SJSA1 (cell line): Measurements from ENCODE around the gene SPACA5. TPM values are rescaled to one million over a fixed set of nuclear protein-coding genes. Genes with fewer than 3 reads are reported as not detected.
"Not testable (repeated sequence)": the region's sequence is repeated elsewhere in the genome, so short reads cannot be mapped to it uniquely, and the experiment has no call there.

Source experiments
- DNase-seq, 2 experiments: peaks; one replicate each; pipeline ENCODE4 v3.0.0-alpha.2; 2015 to 2020; ENCODE audit warnings: low spot score in 2 of 2, low read depth in 1 of 2
- H3K27ac ChIP-seq: fragments of 250-450 bp; sonication (Bioruptor Pico); 2 replicates; pipeline ENCODE4 v1.5.1; 2020; ENCODE audit warnings: mild to moderate bottlenecking, moderate library complexity
- H3K27me3 ChIP-seq: fragments of 250-450 bp; sonication (Bioruptor Pico); replicated peaks from 2 replicates; pipeline ENCODE4 v1.5.1; 2020; ENCODE audit warnings: mild to moderate bottlenecking, moderate library complexity
- H3K36me3 ChIP-seq: fragments of 250-450 bp; sonication (Bioruptor Pico); 2 replicates; pipeline ENCODE4 v1.5.1; 2020; ENCODE audit warnings: mild to moderate bottlenecking
- H3K4me1 ChIP-seq: fragments of 250-450 bp; sonication (Bioruptor Pico); replicated peaks from 2 replicates; pipeline ENCODE4 v1.6.1; 2021; ENCODE audit warnings: mild to moderate bottlenecking
- H3K4me3 ChIP-seq: fragments of 250-450 bp; sonication (Bioruptor Pico); 2 replicates; pipeline ENCODE4 v1.5.1; 2020; ENCODE audit warnings: mild to moderate bottlenecking
- H3K9me3 ChIP-seq: fragments of 250-450 bp; sonication (Bioruptor Pico); replicated peaks from 2 replicates; pipeline ENCODE4 v1.5.1; 2020; ENCODE audit warnings: mild to moderate bottlenecking
- total RNA-seq: library from RNA; depleted of rRNA; stranded (reverse); fragments of >200 nt; shearing (Covaris generic); gene quantifications from 2 replicates; pipeline ENCODE4 v1.2.3, GENCODE V29; 2014; rRNA removed

The SPACA5 gene
- total RNA-seq, 1 experiment from 2014 or later = not detected

DNA sequence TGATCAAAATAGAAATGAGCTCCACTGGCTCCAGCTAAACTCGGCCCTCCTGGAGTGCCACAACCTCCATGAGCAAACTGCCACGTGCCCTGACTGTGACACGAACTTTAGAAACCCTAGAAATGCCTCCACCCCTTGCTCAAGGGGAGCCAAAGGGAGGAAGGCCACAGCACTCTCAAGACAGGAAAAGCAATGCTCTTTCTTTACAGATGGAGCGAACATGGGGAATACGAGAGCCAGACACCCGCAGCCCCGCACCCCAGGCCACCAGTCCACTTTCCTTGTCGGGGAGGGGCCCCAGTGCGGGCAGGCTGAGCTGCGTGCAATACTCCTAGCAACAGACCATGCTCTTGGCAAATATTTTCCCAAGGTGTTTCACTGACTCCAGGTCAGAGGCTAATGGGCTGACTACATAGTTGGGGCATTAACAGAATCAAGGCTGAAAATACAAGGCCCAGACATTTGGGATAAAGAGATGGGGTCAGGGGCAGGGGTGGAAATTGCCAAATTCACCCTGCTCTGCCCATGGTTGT lies 23.9 kb downstream of the SPACA5 start:
- H3K9me3 ChIP-seq, H3K27me3 ChIP-seq, DNase-seq, H3K4me3 ChIP-seq, H3K27ac ChIP-seq, H3K4me1 ChIP-seq, H3K36me3 ChIP-seq: not testable (repeated sequence)

- no peak for DNase-seq
- Histone ChIP-seq H3K36me3 (no peaks in the 10 kb centered on the region), H3K4me1 (no peaks in the 10 kb centered on the region), H3K27me3 (no peaks in the 10 kb centered on the region), H3K4me3 (no peak overlapping the region), H3K9me3 (no peaks in the 10 kb centered on the region), H3K27ac (no peak overlapping the region)
Measured at GRCh38 chrX:48035891-48036290, 29.1 kb downstream of the SPACA5 start.

DNA sequence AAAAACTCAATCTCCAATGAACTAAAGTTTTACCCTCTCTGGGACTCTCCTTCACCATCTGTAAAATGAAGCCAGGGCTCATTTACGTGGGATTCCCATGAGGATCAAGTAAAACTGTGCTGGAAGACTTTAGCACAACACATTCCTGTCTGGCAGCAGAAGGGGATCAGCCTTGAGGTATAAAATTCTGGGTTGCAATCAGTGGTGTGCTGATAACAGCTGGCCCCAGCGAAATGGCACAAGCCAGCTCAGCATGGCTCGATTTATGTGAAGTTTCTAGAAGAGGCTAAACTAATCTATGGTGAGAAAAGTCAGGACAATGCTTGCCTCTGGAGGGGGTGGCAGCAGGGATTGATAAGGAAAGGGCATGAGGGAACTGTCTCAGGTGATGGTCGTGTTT lies 36.3 kb downstream of the SPACA5 start:
- no peaks in the 10 kb centered on the region for H3K36me3 ChIP-seq
- H3K4me3 ChIP-seq = no peak overlapping the region
- H3K27me3 ChIP-seq = no peaks in the 10 kb centered on the region
- no peak overlapping the region for H3K27ac ChIP-seq
- DNase-seq = no peak
- no peaks in the 10 kb centered on the region for H3K9me3 ChIP-seq
- H3K4me1 ChIP-seq = no peaks in the 10 kb centered on the region

DNA sequence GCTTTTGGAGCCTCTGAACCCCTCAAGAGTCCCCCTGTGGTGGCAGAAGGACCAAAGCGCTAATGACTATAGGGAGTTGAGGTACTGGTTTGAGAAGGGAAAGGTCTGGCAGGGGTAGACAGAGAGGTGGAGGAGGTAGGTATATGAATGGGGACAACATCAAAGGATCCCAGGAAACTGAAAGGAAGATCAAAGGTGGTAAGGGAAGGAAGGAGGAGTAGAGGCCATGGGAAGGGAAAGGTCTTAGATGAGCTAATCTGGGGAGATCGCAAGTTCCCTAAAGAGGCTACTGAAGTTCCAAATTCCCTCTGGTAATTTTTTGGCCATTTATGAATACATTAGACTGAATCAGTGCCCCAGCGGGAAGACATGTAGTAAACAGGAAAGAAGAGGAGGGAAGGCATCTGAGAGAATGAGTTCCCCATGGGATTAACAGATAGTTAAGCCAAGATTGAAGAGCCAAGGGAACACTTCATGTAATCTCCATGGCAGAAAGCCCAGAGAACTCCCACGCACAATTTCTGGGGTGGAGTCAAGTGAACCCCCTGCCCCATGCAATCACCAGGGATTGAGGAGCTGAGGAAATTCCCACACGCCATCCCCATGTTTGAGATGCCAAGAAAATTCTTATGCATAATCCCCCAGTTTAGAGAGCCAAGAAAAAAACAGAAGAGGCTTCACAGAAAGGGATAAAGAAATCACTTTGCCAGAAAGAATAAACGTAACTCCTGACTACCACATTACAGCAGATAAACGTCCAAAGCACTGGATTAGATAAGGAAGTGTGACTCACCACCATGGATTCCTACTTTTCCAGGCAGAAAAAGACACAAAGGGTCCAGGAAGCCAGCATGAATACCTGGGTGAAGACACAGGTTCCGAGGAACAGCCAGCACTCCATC lies 38.9 kb downstream of the SPACA5 start:
- Histone ChIP-seq H3K4me1 (no peaks in the 10 kb centered on the region), H3K9me3 (no peaks in the 10 kb centered on the region), H3K27me3 (no peaks in the 10 kb centered on the region), H3K36me3 (no peaks in the 10 kb centered on the region), H3K4me3 (no peak overlapping the region), H3K27ac (no peak overlapping the region)
- DNase-seq = peak in 1 of 2 experiments; percentile 1

DNA sequence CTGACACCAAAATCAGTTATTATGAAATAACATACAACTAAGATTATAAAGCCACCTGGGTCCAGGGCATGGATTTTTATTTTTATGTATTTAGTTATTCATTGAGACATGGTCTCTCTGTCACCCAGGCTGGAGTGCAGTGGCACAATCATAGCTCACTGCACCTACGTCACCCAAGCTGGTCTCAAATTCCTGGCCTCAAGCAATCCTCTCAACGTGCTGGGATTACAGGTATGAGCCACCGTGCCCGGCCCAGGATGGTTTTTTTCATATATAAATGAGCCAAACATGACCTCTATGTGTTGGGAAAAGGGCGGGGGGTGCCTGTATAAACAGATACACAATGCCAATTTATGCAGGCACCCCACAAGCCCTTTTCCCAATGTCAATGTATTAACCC lies 40.1 kb downstream of the SPACA5 start:
- H3K9me3 ChIP-seq = no peaks in the 10 kb centered on the region
- no peak for DNase-seq
- no peak overlapping the region for H3K4me3 ChIP-seq
- no peaks in the 10 kb centered on the region for H3K36me3 ChIP-seq
- no peaks in the 10 kb centered on the region for H3K27me3 ChIP-seq
- H3K4me1 ChIP-seq = no peaks in the 10 kb centered on the region
- no peak overlapping the region for H3K27ac ChIP-seq

GRCh38 chrX:48058621-48059295 lies 52.0 kb downstream of the SPACA5 start:
- no peaks in the 10 kb centered on the region for H3K4me1 ChIP-seq
- H3K27me3 ChIP-seq = no peaks in the 10 kb centered on the region
- H3K4me3 ChIP-seq = no peak overlapping the region
- DNase-seq = no peak
- H3K27ac ChIP-seq = no peak overlapping the region
- no peaks in the 10 kb centered on the region for H3K9me3 ChIP-seq
- H3K36me3 ChIP-seq = no peaks in the 10 kb centered on the region

GRCh38 chrX:48059296-48059639 lies 52.5 kb downstream of the SPACA5 start:
- Histone ChIP-seq H3K27me3 (no peaks in the 10 kb centered on the region), H3K9me3 (no peaks in the 10 kb centered on the region), H3K4me1 (no peaks in the 10 kb centered on the region), H3K36me3 (no peaks in the 10 kb centered on the region), H3K27ac (no peak overlapping the region), H3K4me3 (no peak overlapping the region)
- DNase-seq = no peak

Other genes with a start within 250 kb of the SPACA5 start
- gene ZNF81, start 170.1 kb upstream of the SPACA5 start, total RNA-seq = 6.4 and 18.3 TPM in 2 replicates
- 3.4 and 3.9 TPM in 2 replicates for gene ZNF182, start 3.0 kb upstream of the SPACA5 start, total RNA-seq
- gene ZNF630, start 64.7 kb downstream of the SPACA5 start, total RNA-seq = 0.47 and 0.58 TPM in 2 replicates
- gene SPACA5B, start 123.6 kb downstream of the SPACA5 start, total RNA-seq = not detected in 2 replicates
- gene SSX5, start 189.8 kb downstream of the SPACA5 start, total RNA-seq = not detected in 2 replicates
- gene SSX1, start 248.4 kb downstream of the SPACA5 start, total RNA-seq = 1.4 TPM in 1 of 2 replicates, not detected in the other